Fibroblast of lung (primary cell): ENCODE measurements around the gene CWC27.

Experiments used
- CTCF ChIP-seq, 2 donors: IDR thresholded peaks in 1 of 2; conservative IDR thresholded peaks in 1 of 2; 1 replicate in 1 of 2; 2 replicates in 1 of 2; pipeline ENCODE4 v1.5.1; 2011 to 2012; ENCODE audit warnings: low read length in 2 of 2, control low read depth in 1 of 2, inconsistent platforms in 1 of 2, low read depth in 1 of 2, mild to moderate bottlenecking in 1 of 2
- EZH2 ChIP-seq: IDR thresholded peaks from 2 replicates; pipeline ENCODE4 v1.5.1; 2012; ENCODE audit warnings: low read length, control low read depth, mild to moderate bottlenecking; ENCODE audit errors: missing control alignments

- TF ChIP-seq CTCF (conservative IDR thresholded peaks at IDR 0.05 in 1 of 2, IDR thresholded peaks at IDR 0.05 in 1 of 2; ENCODE audit: low read depth in 1 of 2, low read length in 2 of 2) (no peak), EZH2 (no peak)
Measured at GRCh38 chr5:64727150-64727549, 41.6 kb upstream of the CWC27 start.
